ENCODE data around the gene PCDH1.

GRCh38 chr5:141917760-141918159 is 39.5 kb upstream of the PCDH1 start:
- TF ChIP-seq CTCF (IDR thresholded peaks at IDR 0.05): no peak
- TF ChIP-seq POLR2A (IDR thresholded peaks at IDR 0.05): no peak
